Peyer's patch (tissue), 4 donors: Measurements from ENCODE around the gene MZB1. TPM values are rescaled to one million over a fixed set of nuclear protein-coding genes. Genes with fewer than 3 reads are reported as not detected.
A peak's percentile ranks its signal among the peaks of the same experiment; 100 is the strongest.
"Not testable (repeated sequence)": the region's sequence is repeated elsewhere in the genome, so short reads cannot be mapped to it uniquely, and the experiment has no call there.

Source experiments
- DNase-seq, 3 donors: peaks; one replicate each; pipeline ENCODE4 v3.0.0-alpha.2; 2017 to 2019
- H3K27ac ChIP-seq, 4 donors: fragments of 200-600 bp; sonication (generic); one replicate each; pipeline ENCODE4 v1.5.1; 2016 to 2019
- H3K27me3 ChIP-seq, 2 donors: fragments of 200-600 bp; sonication (generic); one replicate each; pipeline ENCODE4 v1.5.1; 2019
- H3K36me3 ChIP-seq, 3 donors: fragments of 200-600 bp; sonication (generic); one replicate each; pipeline ENCODE4 v1.5.1; 2016 to 2019
- H3K4me1 ChIP-seq, 4 donors: fragments of 200-600 bp; sonication (generic); one replicate each; pipeline ENCODE4 v1.5.1; 2016 to 2019
- H3K4me3 ChIP-seq, 4 donors: fragments of 200-600 bp; sonication (generic); 1 replicate in 3 of 4; 2 replicates in 1 of 4; pipeline ENCODE4 v1.5.1; 2016 to 2019; ENCODE audit warnings: mild to moderate bottlenecking in 1 of 4
- H3K9me3 ChIP-seq, 4 donors: fragments of 200-600 bp; sonication (generic); one replicate each; pipeline ENCODE4 v1.5.1; 2016 to 2019; ENCODE audit warnings: mild to moderate bottlenecking in 1 of 4
- CTCF ChIP-seq, 6 experiments: fragments of 450-650 bp in 4 of 6; fragments of 200-600 bp in 2 of 6; sonication (generic) in 1 of 6; IDR thresholded peaks; one replicate each; pipeline ENCODE4 v1.5.1; 2017 to 2019; ENCODE audit warnings: antibody characterized with exemption in 6 of 6, mild to moderate bottlenecking in 3 of 6, moderate library complexity in 1 of 6
- POLR2A ChIP-seq, 2 donors: fragments of 450-650 bp; IDR thresholded peaks; one replicate each; pipeline ENCODE4 v1.5.1; 2017; ENCODE audit warnings: antibody characterized with exemption in 2 of 2, mild to moderate bottlenecking in 2 of 2, moderate library complexity in 2 of 2
- total RNA-seq, 4 donors: library from RNA; depleted of rRNA; stranded (reverse); fragments of >200 nt; gene quantifications; one replicate each; pipeline ENCODE4 v1.1.0, GENCODE V29; 2016

MZB1 gene
- total RNA-seq, 4 donors from 2014 or later: 1.4 to 18.2 (median 4.4) TPM

DNA sequence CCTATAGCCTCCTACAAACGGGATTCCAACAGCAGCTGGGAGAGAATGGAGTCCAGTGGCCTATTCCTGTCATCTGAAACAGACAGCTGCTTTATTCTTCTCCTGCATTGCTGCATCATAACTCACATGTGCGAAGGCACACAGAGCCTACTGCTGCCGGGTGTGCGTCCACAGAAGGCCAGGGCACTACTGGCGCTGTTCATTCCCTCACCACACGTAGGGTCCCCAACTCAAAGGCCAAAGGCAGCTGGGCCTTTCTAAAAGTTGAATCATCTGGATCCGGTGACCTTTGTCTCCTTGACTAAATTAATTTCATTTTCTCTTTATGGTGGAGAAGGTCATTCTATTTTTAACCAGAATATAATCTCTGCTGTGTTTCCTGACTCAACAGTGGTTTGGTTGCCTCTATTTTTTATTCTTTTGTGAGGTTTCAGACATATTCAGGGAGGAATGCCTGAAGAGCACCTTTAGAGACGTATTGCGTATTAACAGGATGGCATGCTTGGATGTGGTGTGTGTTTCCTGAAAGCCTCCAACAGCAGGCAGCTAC lies 24.9 kb upstream of the MZB1 start:
- peak in 3 of 6 experiments; percentile 26 to 38 (median 31) for TF ChIP-seq CTCF (IDR thresholded peaks at IDR 0.05)
- peak in 1 of 2 donors; percentile 51 for TF ChIP-seq POLR2A (IDR thresholded peaks at IDR 0.05)
- Histone ChIP-seq H3K27me3 (no peaks in the 10 kb centered on the region), H3K4me1 (peaks cover 0 to 29% (median 9%) of the 10 kb centered on the region in 4 donors), H3K4me3 (no peak overlapping the region), H3K27ac (peak overlapping the region in 2 of 4 donors; percentile 60 to 85), H3K9me3 (no peaks in the 10 kb centered on the region), H3K36me3 (no peaks in the 10 kb centered on the region)
- DNase-seq: peak in 1 of 3 donors; percentile 60

DNA sequence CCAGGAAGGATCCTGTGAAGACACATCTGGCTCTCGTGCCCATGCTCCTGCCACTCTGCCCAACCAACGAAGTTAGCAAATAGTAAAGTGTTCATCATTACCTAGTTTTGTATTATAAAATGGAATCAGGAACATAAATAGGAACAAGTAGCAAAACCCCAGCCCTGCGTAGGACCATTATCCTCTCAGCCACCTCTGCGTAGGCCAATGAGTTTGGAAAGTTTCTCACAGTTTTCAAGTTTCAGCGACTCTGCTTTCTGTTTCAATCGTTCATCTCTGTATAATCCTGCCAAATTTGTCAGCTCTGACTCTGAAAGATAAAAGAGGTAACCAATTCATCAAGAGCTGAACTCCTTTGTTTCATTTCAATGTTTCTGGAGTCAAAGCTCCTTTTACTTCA lies 24.2 kb upstream of the MZB1 start:
- TF ChIP-seq POLR2A (IDR thresholded peaks at IDR 0.05) (no peak), CTCF (IDR thresholded peaks at IDR 0.05) (no peak)
- peak overlapping the region in 2 of 4 donors; percentile 60 to 85 for H3K27ac ChIP-seq
- H3K9me3 ChIP-seq: no peaks in the 10 kb centered on the region
- H3K4me1 ChIP-seq: peaks cover 0 to 24% (median 9%) of the 10 kb centered on the region in 4 donors
- H3K27me3 ChIP-seq: no peaks in the 10 kb centered on the region
- H3K36me3 ChIP-seq: no peaks in the 10 kb centered on the region
- no peak overlapping the region for H3K4me3 ChIP-seq
- DNase-seq: peak in 1 of 3 donors; percentile 14

DNA sequence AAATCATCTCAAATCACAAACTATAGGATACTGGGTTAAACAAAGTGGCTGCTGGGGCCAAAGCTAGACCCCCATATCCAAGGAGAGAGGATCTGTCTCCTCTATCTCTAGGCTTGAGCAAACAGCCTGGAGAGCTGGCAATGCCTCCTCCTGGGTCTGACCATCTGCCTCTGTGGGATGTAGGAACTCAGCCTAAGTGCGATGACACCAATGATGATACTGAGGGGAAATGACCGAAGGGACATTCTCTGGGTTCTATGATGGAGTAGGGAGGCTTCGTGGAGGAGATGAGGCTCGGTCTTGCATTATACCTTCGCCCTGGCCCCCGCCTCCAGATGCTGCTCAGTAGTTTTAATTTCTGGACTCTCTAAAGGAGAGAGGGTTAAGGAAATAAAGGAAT lies 23.4 kb upstream of the MZB1 start:
- TF ChIP-seq CTCF (IDR thresholded peaks at IDR 0.05): no peak
- TF ChIP-seq POLR2A (IDR thresholded peaks at IDR 0.05): no peak
- Histone ChIP-seq H3K27me3 (no peaks in the 10 kb centered on the region), H3K36me3 (no peaks in the 10 kb centered on the region), H3K9me3 (no peaks in the 10 kb centered on the region), H3K27ac (no peak overlapping the region), H3K4me1 (peaks cover 0 to 24% (median 7%) of the 10 kb centered on the region in 4 donors), H3K4me3 (no peak overlapping the region)
- peak in 1 of 3 donors; percentile 6 for DNase-seq

- DNase-seq: peak in 1 of 3 donors; percentile 29
- TF ChIP-seq CTCF (IDR thresholded peaks at IDR 0.05) (no peak), POLR2A (IDR thresholded peaks at IDR 0.05) (no peak)
- Histone ChIP-seq H3K9me3 (no peaks in the 10 kb centered on the region), H3K27ac (no peak overlapping the region), H3K4me1 (peaks cover 0 to 12% (median 7%) of the 10 kb centered on the region in 4 donors), H3K36me3 (no peaks in the 10 kb centered on the region), H3K4me3 (no peak overlapping the region), H3K27me3 (no peaks in the 10 kb centered on the region)
Measured at GRCh38 chr5:139410993-139411828, 21.5 kb upstream of the MZB1 start.

DNA sequence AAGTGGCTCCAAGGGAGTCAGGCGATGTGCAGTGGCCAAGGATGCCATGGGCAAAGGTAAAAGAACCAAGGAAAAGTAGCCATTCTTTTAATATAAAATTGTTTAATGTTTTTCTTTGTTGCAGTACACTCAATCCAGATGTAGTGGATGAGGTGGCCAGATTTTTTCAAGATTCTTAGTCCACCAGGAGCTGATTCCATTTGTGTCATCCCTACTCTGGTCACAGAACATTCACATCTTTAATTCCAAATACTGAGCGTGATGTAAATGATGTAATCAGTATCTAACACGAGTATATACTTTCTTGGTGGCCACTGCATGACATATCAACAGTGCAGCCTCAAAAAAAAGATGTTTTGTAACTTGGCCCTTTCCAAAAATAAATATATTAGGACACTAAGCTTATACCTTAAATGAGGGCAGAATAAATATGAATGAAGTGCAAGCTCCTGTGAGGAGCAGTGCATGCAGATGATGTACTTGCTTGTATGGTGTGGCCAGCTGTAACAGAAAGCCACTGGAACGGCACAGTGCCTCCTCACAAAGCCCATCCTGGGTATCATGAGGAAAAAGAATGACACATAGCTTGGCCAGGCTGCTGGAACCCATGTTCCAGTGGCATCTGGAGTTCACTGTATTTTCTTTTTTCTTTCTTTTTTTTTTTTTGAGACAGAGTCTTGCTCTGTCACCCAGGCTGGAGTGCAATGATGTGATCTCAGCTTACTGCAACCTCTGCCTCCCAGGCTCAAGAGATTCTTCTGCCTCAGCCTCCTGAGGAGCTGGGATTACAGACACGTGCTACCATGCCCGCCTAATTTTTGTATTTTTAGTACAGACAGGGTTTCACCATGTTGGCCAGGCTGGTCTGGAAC lies 20.6 kb upstream of the MZB1 start:
- TF ChIP-seq CTCF (IDR thresholded peaks at IDR 0.05): no peak
- TF ChIP-seq POLR2A (IDR thresholded peaks at IDR 0.05): no peak
- Histone ChIP-seq H3K36me3 (no peaks in the 10 kb centered on the region), H3K27ac (no peak overlapping the region), H3K4me1 (peaks cover 0 to 10% (median 4%) of the 10 kb centered on the region in 4 donors), H3K9me3 (no peaks in the 10 kb centered on the region), H3K27me3 (no peaks in the 10 kb centered on the region), H3K4me3 (no peak overlapping the region)
- DNase-seq: peak in 1 of 3 donors; percentile 14

- H3K9me3 ChIP-seq, H3K36me3 ChIP-seq, H3K27me3 ChIP-seq, H3K27ac ChIP-seq, H3K4me1 ChIP-seq, H3K4me3 ChIP-seq: not testable (repeated sequence)
- DNase-seq: peak in 1 of 3 donors; percentile 40
Measured at GRCh38 chr5:139409116-139409515, 19.4 kb upstream of the MZB1 start.
